Endothelial cell of hepatic sinusoid (primary cell): ENCODE measurements around the gene GNG11.

Source experiments
- in situ Hi-C: cut with HindIII; loops from 2 replicates; pipeline ENCODE4 v1.10.0; 2017; ENCODE audit warnings: low sequenced_read_pairs

The GNG11 gene

GRCh38 chr7:93921607-93922566 lies at the start of gene GNG11:
TSS of gene GNG11 (plus strand) at chr7:93921735. CDS start at chr7:93922138, 403 bp downstream.
- in situ Hi-C loops: no loop called here

- in situ Hi-C loops: no loop called here
These were observed 47.4 kb upstream of the GNG11 start for GRCh38 chr7:93873998-93874574.

DNA sequence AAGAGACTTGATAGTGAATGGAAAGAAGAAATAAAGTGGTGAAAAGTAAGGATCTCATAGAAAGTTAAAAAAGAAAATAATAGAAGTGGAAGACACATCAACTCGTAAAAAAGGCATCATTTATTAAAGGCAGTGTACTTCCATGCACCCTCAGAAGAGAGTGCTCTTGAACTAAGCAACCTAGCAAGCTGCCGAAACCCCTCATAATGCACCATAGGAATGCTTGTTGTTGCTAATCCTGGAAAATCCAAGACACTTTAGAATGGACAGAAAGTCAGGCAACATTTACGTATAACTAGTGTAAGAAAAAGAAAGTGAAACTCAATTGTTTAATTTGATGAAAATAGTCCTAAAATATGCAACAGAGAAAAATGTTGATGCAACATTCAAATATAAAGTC lies 43.8 kb upstream of the GNG11 start:
- in situ Hi-C loops: no loop called here

GRCh38 chr7:93879356-93879755 lies 42.2 kb upstream of the GNG11 start:
- in situ Hi-C loops: no loop called here

DNA sequence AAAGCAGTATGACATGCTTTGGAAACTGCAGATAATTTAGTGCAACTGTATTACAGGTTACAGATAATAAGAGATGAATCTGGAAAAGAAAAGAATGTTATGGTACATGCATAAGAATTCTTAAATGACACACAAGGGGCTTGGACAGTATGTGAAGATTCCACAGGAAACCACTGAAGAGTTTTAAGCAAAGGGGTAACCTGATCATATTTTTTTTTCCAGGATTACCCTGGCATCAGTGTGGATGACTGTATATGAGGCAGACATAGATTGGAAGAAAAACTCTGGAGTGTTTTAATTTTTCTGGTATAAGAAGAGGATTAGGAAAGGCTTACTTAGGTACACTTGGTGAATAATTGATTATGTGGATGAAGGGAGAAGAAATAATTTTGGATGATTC lies 39.1 kb upstream of the GNG11 start:
- in situ Hi-C loops: no loop called here

DNA sequence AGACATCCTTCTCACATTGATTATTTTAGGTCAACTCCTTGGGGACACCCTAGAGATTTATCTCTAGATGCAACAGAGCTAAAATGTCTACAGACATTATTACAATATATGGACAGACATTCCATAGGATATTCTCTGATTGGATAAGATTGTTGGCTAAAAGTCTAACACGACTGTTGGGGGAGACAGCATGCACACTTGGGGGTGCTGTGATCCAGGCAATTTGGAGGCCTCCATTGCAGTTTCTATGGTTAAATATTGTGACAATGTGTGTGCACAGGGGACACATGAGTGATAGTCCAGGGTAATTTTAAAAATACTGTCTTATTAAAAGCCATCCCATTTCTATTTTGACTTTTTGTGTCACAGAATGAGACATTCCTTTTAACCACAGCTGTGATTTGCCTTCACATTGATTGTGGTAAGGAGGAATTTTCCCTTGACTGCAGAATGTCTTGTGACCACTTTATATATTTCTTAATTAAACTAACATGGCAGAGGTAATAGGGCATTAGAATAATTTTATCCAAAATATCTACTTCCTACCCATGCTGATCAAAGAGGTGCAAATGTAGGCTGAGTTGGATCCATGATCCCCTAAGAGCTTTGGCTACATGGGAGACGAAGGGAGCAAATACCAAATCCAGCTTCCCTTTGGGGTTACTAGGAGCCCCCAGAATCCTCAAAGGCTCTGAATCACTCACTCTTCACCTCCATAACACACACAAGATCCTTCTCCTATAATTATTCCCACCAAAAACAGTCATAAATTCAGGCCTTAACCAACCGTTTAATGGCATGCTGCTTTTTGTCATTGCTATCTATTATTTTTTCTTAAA lies 38.2 kb upstream of the GNG11 start:
- in situ Hi-C loops: no loop called here

GRCh38 chr7:93883917-93884345 lies 37.6 kb upstream of the GNG11 start:
- in situ Hi-C loops: no loop called here

- in situ Hi-C loops: no loop called here
These were observed 37.0 kb upstream of the GNG11 start for GRCh38 chr7:93884541-93884940.

GRCh38 chr7:93889261-93889660 lies 32.3 kb upstream of the GNG11 start:
- in situ Hi-C loops: no loop called here

DNA sequence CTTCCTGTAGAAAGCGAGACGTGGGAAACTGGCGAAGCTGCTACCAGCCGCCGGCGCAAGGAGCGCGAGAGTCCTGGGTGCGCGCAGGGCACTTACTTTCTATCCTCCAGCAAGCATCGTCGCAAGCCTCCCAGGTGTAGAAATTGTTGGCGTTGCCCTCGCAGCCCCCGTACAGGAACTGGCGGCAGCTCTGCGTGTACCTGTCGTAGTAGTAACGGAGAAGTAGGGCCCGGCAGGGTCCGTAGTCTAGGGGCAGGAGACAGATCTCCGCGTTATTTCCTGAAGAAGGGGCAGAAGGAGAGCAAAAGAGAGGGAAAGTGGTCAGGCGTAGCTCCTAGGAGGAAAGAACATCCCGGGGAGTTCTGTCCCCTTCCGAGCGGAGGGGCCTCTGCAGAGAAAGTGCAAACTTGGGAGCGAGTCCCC lies 31.5 kb upstream of the GNG11 start:
- in situ Hi-C loops: no loop called here

- in situ Hi-C loops: no loop called here
These were observed 31.0 kb upstream of the GNG11 start, which contains the start of gene TFPI2 for GRCh38 chr7:93890464-93891068. TSS of gene TFPI2 (minus strand) at chr7:93890753. CDS start at chr7:93890678, 75 bp downstream.

DNA sequence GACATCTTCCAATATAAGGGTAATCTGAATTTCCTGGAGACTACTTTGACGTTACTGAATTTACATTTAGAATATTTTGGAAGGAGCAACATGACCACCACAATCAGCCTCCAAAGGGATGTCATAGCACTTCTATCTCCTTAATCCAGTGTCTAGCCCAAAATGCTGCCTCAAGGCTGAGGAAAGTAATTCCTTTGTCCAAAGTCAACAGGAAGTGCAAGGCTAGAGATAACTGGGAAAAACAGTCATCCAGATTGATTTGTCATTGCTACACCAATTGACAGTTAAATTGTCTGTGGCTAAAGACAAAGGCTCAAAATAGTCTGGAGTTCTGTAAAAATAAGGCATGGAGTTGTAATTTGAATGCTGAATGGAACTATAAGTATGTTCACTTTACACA lies 27.1 kb upstream of the GNG11 start:
- in situ Hi-C loops: no loop called here

GRCh38 chr7:93894966-93895640 lies 26.4 kb upstream of the GNG11 start:
- in situ Hi-C loops: no loop called here

- in situ Hi-C loops: no loop called here
These were observed 25.5 kb upstream of the GNG11 start for GRCh38 chr7:93895859-93896600.

DNA sequence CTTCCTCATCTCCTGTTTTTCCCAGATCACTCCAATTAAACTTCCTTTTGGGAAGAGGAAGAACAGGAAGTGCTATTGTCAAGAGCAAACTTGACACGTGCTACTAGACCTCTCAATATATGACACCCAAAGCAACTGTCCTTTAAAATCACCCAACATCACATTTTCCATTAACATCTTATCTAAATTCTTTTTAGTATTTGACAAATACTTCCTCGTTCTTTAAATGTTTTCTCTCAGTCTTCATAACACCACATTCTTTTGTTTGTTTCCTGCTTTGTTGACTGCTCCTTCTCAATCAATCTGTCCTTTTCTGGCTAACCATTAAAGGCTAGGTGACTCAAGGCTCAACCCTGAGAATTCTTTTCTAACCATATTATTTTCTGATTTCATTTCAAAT lies 23.9 kb upstream of the GNG11 start:
- in situ Hi-C loops: no loop called here

GRCh38 chr7:93902777-93903423 lies 18.6 kb upstream of the GNG11 start:
- in situ Hi-C loops: loop anchor here (10.0 kb wide), 1 partner anchor 172 kb away; no protein-coding TSS in a partner anchor

DNA sequence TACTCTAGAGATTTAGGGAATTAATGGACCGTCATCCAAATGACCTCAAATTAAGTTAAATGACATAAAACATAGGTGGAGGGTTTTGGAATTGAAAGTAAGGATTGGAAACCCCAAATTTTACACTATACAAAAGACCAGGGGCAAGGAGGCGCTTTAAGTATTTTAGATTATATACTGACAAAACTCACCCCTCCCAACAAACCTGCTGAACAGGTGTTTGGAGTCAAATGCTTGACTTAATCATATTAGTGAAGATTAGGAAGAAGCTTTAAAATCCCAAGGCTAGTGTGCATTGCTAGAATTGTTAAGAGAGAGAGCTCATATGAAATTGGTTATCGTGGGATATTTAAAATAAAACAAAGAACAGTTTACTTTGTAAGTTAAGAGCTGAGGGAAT lies 15.3 kb upstream of the GNG11 start, which contains the start of gene GNGT1:
Gene GNGT1, plus strand, starts transcription at position 301 of the 400 bp plus-strand sequence. CDS start 180 bp downstream, outside the sequence.
- in situ Hi-C loops: loop anchor here (10.0 kb wide), 1 partner anchor 169 kb away; no protein-coding TSS in a partner anchor

GRCh38 chr7:93910076-93910994 lies 11.2 kb upstream of the GNG11 start:
- in situ Hi-C loops: no loop called here
